ENCODE measurements around the gene DENND2C.

The DENND2C gene

DNA sequence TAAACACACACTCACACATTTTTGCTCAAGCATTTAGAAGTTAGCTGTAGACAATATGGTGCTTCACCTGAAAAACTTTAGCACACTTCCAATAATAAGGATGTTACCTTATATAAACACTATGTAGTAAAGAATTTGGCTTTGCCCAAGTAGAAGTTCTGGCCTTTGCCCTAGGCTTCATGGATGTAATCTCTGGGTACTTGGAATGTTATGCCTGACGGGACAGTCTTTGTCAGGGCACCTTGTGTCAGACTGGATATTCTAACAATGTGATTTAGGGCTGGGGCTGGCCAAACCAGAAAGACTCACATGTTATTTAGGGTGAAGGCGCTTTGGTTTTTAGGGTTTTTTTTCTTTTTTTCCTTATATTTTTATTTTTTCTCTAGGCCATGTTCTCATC, 124.1 kb downstream of the DENND2C start:
- DNase-seq (ENCODE audit: low read depth, low spot score), result no peak

DNA sequence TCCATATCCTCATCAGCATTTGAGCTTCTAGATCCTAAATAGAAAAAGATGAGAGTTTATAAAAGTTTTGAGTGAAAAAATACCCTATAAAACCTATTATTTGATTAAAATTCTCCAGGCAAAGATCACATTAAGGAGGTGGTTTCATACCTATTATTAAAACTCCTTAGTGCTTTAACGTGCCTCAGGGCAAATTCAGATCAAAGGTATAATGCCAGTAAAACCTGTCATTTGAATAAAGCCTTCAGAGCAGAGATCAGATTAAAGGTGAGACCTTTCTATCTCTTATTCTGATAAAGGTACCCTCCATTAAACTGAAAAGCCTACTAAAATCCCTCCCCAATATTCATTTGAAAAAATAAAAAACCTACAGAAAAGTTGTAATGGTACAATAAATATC, 124.5 kb downstream of the DENND2C start:
- DNase-seq (ENCODE audit: low read depth, low spot score), result no peak

DNA sequence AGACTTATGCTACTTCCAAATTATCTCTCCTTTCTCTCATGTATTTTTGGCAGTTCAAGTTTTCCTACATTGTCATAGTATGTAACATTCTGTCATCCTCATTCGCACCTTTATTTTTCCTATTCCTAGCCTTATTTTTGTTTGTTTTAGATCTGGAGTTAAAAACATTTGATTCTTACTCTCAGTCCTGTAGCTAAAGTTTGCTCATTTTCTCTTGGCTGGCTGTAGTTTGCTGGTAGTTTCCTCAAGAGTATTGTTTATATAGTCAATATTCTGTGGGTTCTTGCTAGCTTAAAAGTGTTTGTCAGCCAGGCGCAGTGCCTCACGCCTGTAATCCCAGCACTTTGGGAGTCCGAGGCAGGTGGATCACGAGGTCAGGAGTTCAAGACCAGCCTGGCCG, 129.0 kb downstream of the DENND2C start:
- no peak for DNase-seq (ENCODE audit: low read depth, low spot score)

DNA sequence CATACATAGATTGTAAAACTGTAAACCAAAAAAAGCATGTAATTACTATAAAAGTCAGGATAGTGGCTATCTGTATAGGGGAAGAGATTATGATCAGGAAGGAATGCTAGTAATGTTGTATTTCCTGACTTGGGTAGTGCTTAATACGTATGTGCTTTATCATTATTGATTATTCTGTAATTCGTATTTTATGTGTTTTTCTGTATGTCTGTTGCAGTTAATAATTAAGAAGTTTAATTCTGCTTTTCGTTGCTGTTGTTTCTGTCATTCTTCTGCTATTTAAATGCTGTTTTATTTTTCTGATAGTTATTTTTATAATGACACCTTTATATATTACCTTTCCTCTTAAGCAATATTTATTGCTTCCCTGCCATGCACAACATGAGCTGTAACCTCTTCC, 129.6 kb downstream of the DENND2C start:
- DNase-seq (ENCODE audit: low read depth, low spot score), result no peak

DNA sequence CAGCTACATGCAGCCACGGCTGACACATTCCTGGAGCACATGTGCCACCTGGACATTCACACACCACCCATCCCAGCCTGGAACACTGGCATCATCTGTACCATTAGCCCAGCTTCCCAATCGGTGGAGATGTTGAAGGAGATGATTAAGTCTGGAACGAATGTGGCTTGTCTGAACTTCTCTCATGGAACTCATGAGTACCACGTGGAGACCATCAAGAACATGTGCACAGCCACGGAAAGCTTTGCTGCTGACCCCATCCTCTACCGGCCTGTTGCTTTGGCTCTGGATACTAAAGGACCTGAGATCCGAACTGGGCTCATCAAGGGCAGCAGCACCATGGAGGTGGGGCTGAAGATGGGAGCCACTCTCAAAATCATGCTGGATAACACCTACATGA, 133.8 kb downstream of the DENND2C start:
- no peak for DNase-seq (ENCODE audit: low read depth, low spot score)

DNA sequence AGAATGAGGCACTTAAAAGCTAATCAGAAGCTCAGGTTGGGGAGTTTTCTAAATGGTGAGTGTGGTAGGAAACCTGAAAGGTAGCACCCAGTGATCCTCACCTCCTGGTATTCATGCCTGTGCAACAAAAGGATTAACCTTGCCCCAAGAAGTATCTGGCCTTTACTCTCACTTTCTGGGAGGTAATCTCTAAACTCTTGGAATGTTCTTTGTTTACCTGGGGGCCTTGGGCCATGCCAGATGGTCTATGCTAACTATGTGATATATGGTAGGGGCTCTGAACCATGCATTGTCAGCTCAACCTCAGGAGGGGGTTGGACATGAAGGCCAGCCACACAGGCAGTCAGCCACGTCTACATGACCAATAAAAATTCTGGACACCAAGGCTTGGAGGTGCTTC, 134.4 kb downstream of the DENND2C start:
- no peak for DNase-seq (ENCODE audit: low read depth, low spot score)

All from activated CD4-positive, CD25-positive, alpha-beta regulatory T cell treated with anti-CD3 and anti-CD28 coated beads, Interleukin-2, amount 50 U/mL, for 16 hours (primary cell).